HG02870 (cell line): ENCODE data around the gene MYEF2.

Experiments
- ATAC-seq: cut with Tn5 transposase; IDR thresholded peaks from one replicate; pipeline ENCODE4 v1.9.1; 2021; ENCODE audit warnings: mild to moderate bottlenecking, moderate library complexity; ENCODE audit not compliant: unreplicated experiment

The MYEF2 gene, protein sequence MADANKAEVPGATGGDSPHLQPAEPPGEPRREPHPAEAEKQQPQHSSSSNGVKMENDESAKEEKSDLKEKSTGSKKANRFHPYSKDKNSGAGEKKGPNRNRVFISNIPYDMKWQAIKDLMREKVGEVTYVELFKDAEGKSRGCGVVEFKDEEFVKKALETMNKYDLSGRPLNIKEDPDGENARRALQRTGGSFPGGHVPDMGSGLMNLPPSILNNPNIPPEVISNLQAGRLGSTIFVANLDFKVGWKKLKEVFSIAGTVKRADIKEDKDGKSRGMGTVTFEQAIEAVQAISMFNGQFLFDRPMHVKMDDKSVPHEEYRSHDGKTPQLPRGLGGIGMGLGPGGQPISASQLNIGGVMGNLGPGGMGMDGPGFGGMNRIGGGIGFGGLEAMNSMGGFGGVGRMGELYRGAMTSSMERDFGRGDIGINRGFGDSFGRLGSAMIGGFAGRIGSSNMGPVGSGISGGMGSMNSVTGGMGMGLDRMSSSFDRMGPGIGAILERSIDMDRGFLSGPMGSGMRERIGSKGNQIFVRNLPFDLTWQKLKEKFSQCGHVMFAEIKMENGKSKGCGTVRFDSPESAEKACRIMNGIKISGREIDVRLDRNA

DNA sequence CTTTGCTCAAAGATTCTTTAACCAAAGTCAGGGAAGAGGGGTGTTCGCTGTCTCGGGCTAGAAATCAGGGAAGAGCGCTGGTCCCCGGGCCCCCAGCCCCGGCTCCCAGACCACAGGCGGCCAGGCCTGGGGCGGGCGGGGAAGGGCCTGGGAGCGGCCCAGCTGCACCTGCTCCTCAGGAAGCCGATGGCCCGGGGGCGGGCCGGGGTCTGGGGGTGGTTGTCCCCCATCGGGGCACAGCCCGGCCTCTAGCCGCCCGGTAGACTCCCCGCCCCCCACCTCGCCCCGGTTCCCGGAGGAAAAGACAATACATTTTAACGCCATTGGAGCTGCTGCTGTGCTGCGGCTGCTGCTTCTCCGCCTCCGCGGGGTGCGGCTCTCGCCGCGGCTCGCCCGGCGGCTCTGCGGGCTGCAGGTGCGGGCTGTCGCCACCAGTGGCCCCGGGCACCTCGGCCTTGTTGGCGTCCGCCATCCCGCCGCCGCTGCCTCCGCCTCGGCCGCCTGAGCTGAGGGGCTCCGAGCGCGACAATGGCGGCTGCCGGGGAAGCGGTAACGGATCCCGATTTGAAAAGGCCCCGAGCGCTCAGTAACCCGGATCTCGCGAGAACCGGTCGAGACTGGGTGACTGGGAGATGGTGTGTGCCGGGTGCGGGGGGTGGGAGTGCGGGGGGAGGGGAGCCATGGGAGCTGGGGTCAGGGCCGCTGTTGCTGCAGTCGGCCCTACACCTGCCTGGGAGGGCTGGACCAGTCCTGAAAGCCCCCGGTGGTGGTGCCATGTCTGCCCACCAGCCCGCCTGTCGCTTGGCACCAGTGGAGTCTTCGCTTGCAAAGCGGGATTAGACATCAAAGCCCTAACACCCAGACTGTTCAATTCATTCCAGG lies at the start of gene MYEF2:
TSS of gene MYEF2 (minus strand) at position 530 of the 882 bp plus-strand sequence. CDS start at position 472, 58 bp downstream.
- ATAC-seq = peak; percentile 82

DNA sequence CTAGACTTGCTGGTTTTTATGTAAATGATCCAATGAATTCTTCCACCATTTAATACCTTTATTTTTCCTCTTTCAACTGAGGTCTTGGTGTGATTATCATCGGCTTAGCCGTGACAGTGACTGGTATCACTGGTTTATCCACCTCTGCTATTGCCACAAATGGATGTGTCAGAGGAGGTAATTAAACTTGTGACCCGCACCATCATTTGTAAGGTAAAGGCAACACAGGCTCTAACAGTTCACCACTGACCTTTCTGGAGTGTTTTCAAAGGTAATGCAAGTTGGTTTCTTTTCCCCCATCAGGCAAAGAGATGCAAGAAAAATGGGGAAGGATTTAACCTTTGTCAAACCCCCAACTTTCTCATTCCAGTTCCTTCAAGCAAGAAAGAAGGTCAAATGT lies 47.7 kb upstream of the MYEF2 start:
- no peak for ATAC-seq

DNA sequence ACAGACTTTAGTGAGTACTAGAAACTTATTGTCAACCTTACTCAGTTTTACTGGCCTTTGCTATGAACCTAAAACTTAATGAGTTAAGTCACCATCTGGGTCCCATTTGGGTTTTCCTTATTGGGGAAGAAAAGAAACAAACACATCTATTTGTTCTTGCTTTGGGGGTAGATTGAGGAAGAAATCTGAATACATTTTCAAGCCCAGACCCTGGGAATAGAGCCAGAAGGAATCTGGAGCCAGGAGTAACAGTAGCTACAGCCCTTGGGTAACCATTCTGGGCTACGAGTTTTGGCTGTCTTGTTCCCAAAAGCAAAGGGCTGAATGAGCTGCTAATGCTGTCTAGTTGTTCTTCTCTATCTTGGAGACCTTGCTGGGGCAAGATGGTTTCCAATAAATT lies 44.5 kb upstream of the MYEF2 start:
- no peak for ATAC-seq

DNA sequence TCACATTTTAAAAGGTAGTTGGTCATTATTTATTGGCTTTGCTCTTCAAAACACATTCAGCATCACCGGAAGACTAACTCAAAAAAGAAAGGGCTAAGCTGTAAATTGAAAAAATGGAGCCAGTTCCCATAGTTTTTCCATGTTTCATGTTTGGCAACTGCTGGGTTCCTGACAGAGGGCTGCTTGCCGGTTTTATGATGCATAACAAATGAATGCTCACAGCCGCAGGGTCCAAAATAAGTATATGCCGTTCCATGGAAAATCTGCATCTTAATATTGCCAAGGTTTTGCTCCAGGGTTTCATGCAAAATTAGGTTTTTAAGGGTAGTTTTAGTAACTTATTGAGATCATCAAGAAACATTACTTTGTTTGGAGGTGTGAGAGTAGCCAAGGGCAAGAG lies 43.8 kb upstream of the MYEF2 start:
- ATAC-seq = no peak

DNA sequence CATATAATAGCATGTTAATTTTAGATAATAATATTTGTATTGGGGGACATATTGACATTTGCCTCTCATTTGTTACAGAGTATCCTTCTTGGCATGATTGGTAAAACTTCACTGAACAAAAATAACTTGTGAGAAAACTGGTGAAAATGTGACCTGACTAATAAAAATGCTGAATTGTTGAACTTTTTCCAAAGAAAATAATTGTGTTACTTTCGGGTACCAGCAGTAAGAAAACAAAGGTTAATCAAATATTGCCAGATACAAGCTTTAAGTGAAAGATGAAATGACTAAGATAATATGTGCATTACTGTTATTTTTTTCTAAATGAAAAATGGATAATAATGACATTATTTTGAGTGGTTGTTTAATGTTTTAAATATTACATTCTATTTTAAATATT lies 43.2 kb upstream of the MYEF2 start:
- ATAC-seq = no peak

DNA sequence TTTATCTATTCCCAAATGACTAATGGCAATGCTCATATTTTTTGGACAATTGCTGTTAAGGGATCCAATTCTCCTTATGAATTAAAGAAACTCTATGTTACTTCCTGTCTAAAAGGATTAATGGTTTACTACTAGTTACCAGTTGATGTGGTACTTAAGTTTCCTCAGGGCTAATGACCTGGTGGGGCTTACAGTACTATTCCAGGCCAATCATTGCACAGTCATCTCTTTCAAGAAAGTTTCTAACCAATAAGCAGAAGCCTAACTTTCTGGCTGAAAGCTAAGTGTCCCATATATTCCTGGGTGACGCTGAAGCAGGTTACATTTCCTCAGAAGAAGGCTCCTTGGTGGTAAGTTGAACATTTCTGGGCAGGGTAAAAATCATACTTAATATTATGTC lies 27.9 kb upstream of the MYEF2 start, which contains the start of gene SLC12A1:
TSS of gene SLC12A1 (plus strand) at position 322 of the 400 bp plus-strand sequence. CDS start 1,418 bp downstream, outside the sequence.
- ATAC-seq = no peak

DNA sequence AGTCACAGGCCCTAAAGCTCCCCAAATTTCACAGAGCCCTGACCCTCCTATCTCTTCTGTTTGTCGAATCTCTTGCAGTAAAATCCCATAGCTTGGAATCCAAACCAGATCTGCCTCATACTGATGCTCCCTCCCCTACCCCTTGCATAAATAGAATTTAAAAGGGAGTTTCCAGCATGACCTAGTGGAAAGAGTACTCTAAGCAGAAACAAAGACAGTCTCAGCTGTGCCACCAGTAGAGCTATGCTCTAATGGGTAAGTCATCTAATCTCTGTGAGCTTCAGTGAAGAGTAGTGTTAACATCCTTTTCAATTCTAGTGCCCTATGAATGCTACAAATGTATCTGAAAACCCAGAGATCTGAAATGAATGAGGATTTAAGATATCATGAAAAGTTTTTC lies 24.0 kb upstream of the MYEF2 start:
- no peak for ATAC-seq

DNA sequence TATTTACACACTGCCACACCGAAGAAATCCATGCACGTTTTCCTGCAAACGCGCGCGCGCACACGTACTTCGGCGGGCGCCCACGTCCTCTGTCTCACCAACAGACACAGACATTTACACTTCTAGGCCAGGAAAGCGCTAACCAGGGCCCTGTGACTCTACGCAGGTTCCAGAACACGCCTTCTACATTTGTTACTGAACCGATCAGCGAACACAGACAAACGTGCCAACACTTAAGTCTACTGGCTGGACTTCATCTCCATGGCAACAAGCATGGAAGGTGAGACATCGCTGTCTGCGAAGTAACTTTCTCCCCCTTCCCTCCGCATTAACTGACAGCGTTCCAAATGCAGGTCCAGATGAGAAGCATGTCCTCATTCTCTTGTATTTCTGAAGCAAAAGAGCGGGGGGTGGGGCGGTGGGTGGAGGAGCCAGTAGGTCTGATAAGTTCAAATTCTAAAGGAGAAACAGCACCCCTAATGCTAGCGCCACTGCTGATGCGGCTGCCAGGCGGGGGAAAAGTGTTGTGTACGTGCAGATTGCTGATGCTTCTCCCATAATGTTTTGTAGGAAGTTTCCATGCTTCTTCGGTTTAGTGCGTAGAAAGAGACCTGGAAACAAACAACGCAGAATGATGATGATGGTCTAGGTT lies 13.6 kb upstream of the MYEF2 start, which contains the start of gene CTXN2:
TSS of gene CTXN2 (plus strand) at position 92 of the 652 bp plus-strand sequence. CDS start 9,636 bp downstream, outside the sequence.
- no peak for ATAC-seq

DNA sequence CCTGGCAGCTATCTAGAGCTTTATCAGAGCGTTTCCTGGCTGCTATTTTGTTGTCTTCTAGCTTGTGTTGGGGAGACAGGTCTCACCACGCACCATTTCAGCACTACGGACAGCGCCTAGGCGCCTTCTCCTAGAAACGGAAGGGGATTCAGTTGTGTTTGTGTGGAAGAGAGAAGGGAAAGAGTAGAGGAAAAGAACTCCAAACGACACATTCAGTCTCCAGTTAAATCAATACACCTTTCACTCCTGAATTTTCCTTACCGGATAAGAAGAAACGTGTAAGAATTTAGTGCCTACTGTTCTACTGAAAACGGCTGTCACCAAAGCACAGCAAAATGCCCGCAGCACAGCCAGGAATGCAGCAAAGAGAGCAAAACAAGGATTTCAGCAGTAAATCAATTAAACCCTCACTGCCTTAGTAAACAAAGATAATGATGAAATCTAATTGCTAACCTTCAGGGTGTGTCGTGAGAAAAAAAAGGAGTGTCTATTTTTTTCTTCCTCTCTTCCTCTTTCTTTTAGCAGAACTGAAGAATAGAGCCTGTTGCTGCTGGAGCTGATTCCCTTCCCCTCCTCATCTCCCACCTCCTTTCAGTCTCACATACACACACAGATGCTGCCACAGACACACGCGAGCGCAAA lies 13.0 kb upstream of the MYEF2 start:
- ATAC-seq = no peak

DNA sequence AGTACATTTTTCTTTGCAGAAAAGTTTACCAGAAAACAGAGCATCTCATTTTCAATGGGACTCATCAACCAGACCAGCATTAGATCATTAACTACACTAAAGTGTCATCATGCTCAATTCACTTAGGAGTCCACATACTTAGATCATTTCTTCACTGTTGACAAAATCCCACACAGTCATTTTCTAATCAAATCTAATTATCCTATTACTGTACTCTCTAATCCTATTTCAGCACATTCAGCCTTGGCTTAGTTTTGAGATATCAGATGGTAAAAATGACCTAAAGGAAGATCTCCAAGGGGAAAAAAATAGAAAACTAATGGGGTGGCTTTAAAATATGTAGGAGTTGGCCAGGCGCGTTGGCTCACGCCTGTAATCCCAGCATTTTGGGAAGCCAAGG lies 8.2 kb upstream of the MYEF2 start:
- no peak for ATAC-seq

DNA sequence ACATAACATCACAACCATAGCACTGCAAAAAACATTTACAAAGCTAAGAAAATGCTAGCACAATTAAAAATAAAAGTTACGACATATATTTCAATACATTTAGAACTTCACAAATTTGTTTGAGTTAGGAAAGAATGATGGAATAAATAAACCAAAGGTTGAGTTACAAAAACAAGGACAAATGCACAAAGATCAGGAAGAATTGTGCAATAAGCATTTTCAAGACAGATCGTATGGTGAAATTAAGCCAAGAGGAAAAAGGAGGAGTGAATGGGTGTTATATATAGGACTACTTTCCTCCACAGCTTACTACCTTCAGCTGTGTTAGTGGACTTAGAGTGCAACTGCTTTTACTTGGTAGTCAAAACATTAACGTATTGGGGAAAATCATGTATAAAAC lies 7.4 kb upstream of the MYEF2 start:
- ATAC-seq = no peak

DNA sequence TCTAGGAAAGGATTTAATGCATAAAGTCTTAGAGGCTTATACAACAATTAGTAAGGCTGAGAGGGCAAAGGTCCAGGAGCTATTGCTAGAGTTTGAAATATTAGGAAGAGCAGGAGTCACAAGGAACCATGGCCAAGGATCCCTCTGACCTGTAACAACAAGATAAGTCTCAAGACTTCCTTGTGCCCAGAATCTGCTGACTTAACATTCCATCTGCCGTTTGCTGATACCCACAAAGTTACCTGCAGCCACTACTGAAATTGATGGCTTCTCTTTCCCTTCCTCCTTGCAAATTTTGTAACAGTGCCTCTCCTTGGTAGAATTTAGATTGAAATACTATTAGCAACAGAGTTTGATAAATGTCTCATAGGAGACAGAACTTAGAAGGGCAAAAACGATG lies 4.7 kb upstream of the MYEF2 start:
- no peak for ATAC-seq

DNA sequence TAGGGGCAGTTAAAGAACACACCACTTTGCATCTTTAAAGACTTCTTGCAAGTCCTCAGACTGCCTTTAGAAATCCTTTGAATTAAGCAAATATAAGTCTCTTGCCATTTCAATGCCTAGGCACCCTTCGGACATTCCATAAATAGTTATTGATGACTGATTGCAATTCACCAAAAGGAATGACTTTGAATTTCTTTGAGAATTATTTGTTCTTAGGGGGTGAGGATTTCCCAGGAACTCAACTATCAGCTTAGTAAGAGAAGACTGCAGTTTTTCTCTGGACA lies 495 bp upstream of the MYEF2 start:
- ATAC-seq = no peak

DNA sequence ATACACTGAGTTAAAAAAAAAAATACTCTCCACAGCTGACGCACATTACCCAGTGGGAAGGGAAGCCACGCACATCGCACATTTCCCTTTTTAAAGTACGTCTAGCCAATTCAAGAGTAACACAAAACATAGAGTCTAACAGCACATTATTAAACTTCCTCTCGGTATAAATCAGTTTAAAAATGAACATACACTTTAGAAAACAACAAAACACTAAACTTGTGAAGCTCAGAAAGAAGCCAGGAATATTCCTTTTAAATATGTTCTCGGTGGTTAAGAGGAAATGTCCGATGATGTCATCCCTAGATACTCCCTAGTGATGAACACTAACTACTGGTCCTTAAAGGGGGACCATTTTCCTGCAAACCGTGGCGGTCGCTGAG lies 721 bp downstream of the MYEF2 start:
- ATAC-seq = peak; percentile 68

DNA sequence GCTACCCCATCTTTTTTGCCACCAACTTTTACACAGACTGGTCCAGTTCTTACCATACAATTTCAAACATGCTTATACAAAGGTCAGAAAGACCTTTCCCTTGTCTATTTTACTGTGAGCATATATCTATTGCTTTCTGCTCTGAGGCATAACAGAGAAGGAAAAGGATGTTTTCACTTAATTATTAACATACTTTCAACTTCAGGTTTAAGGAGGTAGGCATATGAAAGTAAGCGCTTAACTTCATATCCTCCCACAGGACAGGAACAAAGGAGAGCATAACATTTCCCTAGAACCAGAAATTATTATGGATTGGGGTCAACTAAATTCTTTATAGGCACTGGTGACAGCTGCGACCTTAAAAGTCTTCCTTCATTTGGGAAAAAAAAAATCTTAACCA lies 1.1 kb downstream of the MYEF2 start:
- ATAC-seq = no peak

DNA sequence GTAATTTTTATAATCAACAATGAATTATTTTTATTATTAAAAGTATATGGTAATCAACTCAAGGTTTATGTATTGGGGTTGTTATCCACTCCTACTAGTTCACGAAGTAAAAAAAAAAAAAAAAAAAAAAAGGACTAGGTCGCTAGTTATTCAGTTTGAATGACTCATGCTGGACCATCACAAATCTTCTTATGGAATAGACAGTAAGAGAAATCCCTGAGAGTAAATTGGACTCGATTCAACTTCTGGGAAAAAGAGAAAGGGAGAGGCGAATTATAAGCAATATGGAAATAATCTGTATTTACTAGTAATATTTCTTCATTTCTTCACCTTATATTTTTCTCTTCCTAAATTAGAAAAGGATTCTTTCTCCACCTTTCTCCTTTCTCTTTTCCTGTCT lies 2.0 kb downstream of the MYEF2 start:
- ATAC-seq = no peak

DNA sequence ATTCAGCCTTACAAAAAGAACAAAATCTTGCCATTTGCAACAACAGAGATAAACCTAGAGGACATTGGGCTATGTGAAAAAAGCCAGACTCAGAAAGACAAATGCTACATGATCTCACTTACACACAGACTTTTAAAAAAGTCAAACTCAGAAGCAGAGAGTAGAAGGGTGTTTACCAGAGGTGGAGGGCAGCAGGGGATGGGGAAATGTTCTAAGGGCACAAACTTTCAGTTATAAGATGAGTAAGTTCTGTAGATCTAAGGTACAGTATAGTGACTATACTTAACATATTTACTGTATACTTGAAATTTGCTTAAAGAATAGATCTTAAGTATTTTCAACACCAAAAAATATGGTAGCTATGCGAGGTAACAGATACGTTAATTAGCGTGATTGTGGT lies 3.0 kb downstream of the MYEF2 start:
- ATAC-seq = no peak

DNA sequence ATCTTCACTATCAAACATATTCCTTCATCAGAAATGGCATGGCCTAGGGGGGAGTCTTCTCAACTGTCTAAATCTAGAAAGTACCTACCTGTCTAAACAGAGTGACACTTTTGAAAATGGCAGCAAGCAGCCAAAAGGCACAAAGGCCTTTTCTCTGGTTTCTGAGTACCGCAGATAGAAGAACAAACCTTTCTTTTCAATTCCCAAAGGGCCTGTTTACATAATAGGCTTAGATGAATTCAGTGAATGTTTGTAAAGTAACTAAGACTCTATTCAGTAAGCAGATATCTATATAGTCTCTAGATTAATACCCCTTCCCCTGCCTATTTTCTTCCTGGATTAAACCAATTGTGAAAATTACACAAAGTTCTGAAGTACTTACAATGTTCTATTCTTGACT lies 7.1 kb downstream of the MYEF2 start:
- ATAC-seq = no peak

DNA sequence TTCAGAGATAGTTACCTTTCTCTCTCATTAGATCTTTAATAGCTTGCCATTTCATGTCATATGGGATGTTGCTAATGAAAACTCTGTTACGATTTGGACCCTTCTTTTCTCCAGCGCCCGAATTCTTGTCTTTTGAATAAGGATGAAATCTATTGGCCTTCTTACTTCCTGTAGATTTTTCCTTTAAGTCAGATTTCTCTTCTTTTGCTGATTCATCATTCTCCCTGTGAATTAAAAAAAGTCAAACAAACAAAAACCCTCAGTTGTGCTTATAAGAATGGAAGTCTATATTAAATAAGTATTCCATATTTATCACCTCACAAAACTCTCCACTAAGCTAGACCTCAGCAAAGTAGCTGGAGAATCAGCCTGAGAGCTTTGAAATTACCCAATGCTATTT lies 9.5 kb downstream of the MYEF2 start:
- no peak for ATAC-seq

DNA sequence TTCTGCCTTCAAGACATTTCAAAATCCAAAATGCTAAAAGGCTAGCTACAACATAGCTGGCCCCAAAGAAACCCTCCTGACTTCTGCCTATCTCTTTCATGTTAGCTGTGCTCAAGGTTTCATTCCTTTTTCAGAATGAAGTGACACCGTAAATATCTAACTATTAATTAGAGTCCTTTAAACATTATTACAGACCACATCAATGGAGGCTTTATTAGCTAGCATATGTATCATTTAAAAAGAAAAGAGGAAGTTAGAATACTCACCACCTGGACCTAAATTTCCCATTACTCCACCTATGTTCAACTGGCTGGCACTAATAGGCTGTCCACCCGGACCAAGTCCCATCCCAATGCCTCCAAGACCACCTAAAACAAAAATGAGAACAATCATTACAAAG lies 24.6 kb downstream of the MYEF2 start:
- no peak for ATAC-seq

DNA sequence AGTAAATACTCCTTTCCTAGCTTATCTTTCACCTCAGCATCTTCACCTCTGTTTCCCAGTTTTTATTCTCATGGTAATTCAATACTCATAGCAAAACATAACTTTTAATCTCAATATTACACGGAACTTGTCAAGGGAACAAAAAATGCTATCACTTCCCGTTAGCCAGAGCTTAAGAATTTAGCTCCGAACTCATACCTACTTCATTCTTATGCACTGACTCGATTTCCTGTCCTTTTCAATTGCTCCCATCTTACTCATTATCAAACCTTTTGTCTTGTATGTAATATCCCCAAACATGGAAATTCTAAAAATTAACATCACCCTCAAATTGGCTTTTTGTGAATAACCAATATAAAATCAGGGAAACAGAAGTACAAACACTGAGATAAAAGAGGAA lies 28.2 kb downstream of the MYEF2 start:
- ATAC-seq = no peak
